ENCODE data around the gene PET117.
"Not testable (repeated sequence)": the region's sequence is repeated elsewhere in the genome, so short reads cannot be mapped to it uniquely, and the experiment has no call there.

PET117 gene

DNA sequence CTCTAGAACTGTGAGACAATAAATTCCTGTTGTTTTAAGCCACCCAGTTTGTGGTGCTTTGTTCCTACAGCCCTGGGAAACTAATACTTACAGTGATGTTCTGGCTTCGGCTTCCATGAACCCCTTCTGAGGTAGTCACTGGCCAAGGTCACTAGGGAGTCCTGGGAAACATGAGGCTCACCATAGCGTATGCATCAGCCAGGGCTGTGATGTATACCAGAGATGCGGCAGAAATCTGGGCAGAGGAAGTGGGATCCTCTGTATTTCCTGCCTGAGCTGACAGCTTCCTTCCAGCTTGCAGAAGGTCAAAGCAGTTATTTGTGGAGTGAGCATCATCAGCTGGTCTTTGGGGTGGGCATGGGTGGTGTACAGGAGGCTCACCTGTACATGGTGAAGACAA is 27.9 kb downstream of the PET117 start:
- DNase-seq: peak; percentile 8

DNA sequence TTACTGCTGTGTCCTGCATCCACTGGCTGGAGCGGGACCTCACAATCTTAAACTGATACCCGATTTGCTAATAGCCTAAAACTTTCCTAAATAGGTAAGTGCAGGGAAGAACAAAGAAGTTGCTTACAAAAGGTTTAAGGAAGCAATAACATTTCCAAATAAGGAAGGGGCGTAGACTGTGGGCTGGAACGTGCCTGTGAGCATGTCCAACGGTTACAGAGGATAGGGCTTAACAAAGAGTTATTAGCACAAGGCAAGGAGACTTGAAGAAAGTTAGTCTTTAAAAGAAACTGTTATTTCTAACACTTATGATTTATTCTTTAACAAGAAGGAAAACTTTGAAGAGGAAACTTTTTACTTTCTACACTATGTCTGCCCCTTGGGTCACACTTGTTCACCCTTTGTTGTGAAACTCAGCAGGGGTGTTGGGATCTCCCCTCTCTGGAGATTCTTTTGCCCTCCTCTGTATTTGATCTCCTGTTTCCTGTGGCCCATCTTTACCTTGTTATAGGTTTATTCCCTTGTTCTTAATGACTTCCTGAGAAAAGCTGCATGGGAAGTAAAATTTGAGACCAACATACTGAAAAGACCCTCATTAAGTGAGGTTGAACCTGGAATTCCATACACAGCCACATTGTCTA is 28.7 kb downstream of the PET117 start:
- no peak for DNase-seq

DNA sequence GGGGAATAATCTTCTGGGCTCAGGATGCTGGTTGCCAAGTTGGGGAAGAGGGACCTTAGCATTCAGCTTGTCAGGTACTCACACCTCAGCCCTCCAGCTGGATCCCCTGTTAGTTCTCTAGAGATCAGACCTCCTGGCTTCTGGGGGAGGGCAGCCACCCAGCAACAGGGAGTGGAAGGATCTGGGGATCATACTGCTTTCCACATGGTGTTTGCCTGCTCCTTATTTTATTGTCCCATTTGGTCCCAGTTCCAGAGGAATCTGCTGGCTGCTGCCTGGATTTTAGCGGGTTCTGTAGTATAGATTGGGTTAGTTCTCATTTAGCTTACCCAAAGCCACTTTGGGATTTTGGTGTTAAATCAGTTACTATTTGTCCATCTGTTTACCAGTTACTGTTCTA is 29.3 kb downstream of the PET117 start:
- DNase-seq: no peak

DNA sequence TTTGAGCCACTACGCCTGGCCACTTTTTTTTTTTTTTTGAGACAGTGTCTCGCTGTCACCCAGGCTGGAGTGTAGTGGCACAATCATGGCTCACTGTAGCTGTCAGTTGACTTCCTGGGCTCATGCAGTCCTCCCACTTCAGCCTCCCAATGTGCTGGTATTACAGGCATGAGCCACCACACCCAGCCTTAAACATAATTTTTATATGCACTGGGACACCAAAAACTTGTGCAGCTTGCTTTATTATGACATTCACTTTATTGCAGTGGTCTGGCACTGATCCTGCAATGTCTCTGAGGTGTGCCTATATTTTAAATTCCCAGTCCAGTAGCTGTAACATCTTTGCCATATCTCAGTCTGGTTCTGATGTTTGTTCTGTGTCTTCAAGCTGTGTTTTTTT is 34.7 kb downstream of the PET117 start:
- DNase-seq: no peak

DNA sequence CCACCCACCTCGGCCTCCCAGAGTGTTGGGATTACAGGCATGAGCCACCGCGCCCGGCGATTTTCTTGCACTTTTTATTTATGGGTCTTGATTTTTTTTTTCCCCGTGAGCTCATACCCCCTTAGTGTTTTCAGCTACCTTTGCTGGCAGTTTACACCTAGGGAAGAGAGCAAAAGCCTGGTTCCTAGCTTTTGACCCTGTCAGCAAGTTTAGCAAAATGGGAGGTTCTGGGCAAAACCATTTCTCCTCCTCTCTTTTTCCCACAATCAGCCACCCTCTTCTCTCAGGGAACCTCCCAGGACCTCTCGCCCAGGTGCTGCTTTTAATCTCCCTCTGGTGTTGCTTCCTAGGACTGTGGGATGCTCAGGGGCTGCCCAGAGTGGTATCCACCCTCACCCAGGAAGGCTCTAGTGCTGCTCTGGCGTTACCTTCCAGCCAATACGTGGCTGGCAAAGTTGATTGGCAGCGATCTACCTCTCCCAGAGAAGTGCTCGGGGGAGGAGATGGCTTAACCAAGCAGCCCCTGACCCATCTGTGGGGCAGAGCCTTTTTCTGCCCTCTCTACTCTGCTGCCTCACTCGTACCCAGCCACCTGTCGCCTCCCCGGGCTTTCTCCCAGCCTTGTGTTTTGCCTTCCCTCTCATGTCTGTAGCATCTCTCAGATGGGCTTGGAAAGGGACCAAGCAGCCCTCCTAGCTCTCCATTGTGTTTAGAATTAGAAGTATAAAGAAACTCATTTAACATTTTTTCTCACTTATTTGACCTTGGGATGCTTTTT is 37.4 kb downstream of the PET117 start:
- DNase-seq: no peak

- no peak for DNase-seq
Measured at GRCh38 chr20:18176318-18176785, 38.7 kb downstream of the PET117 start.

DNA sequence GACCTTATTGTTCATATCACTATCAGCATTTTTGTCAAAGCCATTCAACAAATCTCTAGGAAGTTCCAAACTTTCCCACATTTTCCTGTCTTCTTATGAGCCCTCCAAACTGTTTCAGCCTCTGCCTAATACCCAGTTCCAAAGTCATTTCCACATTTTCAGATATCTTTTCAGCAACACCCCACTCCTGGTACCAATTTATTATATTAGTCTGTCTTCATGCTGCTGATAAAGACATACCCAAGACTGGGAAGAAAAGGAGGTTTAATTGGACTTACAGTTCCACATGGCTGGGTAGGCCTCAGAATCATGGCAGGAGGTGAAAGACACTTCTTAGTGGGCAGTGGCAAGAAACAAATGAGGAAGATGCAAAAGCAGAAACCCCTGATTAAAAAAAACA is 42.7 kb downstream of the PET117 start:
- DNase-seq: not testable (repeated sequence)

DNA sequence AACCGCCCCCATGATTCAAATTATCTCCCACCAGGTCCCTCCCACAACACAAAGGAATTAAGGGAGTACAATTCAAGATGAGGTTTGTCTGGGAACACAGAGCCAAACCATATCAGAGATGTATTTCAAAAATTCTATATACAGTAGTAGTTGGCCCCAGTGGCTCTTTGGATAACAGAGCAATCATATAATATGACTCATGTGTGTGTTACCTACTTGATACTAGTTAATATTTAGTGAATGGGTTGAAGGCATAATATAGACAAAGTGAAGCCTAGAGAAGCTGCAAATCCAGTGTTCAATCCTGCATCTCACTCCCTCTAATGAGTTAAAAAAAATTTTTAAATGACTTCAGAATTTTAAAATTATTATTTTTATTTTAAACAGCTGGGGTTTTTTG is 43.2 kb downstream of the PET117 start:
- DNase-seq: no peak

GRCh38 chr20:18187020-18187419 is 49.4 kb downstream of the PET117 start:
- no peak for DNase-seq

GRCh38 chr20:18188434-18188833 is 50.8 kb downstream of the PET117 start:
- no peak for DNase-seq

DNA sequence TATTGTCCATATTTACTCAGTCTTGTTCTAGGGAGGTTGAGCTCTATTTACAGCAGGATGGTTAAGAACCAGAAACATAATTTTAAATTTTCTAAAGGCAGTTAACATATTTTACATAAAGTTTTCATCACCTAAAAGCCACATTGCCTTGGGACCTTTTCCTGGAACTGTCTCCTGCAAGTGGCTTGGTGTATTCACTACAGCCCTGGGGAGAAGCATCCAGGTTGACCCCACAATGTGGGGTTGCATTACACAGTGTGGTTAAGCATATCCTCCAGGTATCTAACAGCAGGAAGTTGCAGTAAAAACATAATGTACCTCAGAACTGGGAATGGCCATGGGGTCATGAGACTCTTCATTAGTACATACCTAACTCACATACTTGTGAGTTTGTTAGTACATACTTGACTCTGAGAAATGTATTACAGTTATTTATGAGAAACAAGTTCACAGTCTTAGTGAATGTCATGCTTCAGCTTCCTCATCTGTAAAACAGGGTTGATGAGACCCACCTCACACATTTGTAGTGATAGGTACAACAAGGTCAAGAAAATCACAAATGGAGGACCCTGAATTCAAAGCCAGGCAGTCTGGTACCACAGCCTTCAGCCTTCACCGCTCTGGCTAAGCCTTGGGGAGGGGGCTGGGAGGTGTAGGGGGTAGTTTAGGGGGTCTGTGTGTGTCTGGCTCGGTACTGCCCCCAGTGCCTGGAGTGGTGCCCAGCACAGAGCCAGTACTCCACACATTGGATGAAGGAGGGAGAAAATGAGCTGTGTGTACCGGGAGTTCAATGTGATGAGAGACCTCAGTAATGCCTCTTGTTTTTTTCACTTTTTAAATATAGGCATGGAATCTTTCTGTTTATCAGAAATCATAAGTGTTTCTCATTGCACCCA is 52.9 kb downstream of the PET117 start:
- no peak for DNase-seq

DNA sequence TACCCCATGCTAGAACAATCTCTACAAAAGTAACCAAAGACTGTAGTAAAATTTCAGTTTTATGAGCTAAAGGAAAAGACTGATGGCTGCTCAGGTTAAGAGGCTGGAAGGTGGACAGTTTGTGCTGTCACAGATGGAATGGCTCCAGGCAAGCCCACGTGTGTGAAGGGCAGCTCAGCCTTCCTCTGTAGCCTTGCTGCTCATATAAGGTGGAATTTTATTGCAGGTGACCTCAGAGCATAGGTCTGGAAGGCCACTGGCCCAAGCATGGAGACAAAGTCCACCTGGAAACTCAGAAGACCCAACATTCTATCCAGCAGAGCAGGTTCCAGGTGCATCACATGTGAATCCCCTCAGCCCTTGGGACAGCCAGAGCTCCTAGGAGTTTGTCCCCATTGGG is 53.6 kb downstream of the PET117 start:
- no peak for DNase-seq
